NCI-H526 (cell line): ENCODE measurements around the gene LIN52.

Source experiments
- DNase-seq, 2 experiments: peaks; one replicate each; lab custom pipeline; 2025; lab: John Stamatoyannopoulos, UW

The LIN52 gene

DNA sequence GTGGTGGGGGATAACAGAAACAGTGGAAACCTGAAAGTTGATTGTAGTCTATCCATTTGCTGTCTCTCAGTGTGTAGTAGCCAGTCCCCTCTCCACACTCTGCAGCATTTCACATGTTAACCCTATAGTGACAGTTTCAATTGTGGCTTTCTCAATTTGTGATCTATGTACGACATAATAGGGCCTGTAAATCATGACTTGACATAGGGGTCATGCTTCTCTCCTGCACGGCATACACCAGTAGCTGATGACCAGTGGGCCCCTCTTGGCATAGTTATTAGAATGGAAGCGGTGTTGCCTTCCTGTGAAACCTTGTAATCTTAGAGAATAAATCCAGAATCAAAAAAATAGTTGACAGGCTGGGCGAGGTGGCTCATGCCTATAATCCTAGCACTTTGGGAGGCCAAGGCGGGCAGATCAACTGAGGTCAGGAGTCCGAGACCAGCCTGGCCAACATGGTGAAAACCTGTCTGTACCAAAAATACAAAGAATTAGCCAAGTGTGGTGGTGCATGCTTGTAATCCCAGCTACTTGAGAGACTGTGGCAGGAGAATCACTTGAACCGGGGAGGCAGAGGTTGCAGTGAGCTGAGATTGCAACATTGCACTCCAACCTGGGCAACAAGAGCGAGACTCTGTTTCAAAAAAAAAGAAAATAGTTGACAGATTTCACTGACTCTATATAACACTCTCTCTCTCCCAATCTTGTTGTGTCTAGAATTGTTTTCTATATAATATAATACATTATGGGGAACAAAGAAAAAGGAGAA is 109.9 kb downstream of the LIN52 start:
- DNase-seq: no peak

DNA sequence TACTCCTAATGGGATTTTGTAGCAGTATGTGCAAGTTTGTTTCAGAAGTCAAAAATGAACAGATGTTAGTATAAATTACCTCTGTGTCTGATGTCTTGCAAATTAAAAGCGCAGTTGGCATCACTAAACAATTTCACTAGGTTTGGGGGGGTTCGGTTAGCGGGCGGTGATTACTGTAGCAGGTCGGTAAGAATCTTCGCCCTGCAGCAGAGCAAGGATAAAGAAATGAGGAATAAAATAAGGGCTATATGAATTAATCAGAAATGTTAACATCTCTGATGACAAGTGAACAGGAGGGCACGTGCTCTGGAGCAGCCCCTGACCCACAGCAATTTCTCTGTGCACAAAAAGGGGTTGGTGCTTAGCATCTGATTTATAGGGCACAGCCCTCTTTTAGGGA is 110.9 kb downstream of the LIN52 start:
- DNase-seq: no peak

DNA sequence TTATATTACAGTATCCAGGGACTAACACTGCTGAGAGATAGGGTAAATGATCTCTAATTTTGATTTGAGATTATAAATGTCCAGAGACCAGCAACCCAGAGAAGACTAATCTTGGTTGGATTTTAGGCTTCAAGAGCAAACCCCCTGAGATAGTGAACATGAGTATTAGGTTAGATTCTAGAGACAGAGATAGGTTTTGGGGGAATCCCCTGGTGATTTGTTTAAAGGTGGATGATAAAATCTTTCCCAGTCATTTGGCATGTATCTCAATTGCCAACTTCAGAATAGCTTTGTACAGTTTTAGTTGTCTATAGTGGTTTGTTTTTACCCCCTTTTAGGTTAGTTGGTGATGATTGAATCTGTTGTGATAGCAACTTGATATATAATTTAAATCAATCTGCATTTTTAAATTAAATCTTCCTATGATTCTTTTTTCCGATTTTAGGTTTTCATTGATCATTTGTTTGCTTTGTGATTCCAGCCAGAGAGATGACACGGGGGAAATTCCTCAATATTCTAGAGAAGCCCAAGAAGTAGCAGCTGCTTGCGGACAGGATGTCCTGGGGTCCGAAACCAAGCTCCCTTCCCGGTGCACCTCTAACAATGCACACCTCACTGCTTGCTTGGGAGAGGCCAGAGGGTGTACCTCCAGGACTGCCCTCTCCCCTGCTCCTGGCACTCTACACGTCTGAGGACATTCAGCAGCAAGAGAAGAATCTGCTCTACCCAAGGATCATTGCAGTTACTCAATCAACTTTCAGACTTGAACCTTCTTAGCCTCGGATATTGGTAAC is 113.9 kb downstream of the LIN52 start:
- DNase-seq: no peak

DNA sequence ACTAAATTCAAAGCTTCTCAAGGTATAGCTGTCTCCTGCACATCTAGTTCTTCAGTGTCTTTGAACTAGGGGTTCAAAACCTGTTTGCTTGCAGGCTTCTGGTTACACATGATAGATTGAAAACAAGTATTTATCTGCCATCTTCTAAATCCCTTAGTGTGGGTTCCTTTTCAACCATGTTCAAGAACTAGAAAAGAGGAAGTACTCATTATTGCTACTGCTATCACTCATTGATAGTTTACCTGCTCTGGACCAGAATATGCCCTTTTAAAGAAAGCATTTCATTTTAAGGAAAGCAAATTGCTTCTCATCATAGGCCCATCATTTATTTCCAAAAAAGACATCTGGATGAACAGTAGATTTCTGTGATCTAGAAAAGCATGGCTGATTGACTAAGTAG is 117.4 kb downstream of the LIN52 start:
- no peak for DNase-seq

DNA sequence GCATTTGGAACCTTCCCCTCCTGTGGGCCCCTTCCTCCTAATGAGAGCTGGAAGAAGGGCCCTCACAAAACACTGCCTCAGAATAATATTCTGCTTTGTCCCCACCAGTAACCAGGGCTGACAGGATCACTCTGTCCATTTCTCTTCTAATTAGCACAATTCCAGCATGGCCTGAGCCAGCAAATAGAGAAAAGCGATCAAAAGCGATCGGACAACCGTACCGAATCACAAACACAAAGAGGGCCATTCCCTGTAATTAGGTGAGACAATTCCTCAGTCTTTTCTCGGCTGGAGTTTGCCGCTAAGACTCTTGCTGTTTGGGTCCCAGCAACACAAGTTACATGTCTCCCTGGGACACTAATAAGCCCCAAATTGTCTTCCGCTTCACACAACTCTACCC is 118.9 kb downstream of the LIN52 start:
- no peak for DNase-seq

DNA sequence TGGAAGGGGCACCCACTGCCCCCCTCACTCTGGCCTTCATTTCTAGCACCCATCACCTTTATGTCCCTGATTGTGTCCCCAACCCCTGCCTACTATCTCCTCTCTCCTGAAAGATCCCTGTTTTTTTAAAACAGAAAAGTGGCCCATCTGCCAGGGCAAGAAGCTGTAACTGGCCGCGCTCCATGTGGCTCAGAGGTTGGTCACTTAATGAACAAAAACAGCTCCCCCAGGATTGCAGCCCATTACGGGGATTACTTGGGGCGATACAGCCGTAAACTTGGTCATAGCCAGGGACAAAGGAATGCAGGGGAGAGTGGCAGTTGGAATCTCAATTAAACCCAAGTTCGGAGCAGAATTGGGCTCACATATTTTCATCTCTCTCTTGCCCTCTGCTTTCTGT is 119.7 kb downstream of the LIN52 start:
- DNase-seq: no peak

DNA sequence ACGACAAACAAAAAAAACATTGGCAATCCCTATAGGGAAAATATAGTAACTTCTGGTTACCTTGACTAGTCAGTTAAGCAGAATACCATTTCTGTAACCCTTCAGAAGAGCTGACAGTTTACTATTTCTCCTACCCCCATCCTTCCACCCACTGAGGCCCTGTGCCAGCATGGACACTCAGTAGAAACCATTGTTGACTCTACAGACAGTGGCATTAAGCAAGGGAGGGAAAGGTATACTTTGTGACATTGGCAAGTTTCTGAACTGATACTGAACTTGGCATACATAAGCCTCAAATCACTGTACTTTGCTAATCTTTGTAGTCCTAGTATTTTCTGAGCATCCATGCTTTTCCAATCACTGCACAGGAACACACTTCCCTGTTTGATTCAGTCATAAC is 121.1 kb downstream of the LIN52 start:
- no peak for DNase-seq

DNA sequence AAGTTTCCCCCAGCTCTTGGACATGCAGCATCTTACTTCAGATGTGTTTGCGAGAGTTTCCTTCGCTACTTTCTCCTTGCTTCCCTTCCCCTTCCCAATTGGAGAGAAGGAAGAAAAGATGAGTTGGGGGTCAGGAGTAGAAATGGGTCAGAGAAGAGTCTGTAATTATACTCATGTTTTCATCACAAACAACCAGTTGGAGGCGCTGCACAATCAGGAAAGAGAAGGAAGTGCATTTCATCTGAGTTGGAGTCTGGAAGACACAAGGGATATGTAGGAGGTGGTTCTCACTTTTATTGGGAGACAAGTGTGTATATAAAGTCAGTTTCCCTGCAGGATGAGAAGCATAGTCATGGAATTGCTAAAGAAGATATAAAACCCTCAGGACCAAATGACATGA is 123.2 kb downstream of the LIN52 start:
- DNase-seq: peak; percentile 10 to 51

DNA sequence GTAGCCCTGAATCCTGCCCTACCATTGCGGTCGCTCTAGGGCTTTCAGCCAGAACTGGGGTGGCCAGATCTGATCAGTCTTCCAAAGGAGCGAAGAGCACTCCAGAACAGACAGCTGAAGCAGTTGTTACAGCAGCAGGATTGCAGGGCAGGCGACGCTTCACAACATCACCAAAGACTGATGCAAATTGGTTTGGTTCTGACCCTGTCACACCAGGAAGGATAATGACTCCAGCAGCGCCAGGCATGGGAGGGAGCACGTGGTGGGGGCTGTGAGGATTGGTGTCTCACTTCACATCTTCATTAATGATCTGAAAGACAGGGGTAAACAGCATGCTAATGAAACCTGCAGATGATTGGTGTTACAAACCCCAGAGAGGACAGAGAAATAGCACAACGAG is 123.9 kb downstream of the LIN52 start:
- DNase-seq: peak in 1 of 2 experiments; percentile 20

DNA sequence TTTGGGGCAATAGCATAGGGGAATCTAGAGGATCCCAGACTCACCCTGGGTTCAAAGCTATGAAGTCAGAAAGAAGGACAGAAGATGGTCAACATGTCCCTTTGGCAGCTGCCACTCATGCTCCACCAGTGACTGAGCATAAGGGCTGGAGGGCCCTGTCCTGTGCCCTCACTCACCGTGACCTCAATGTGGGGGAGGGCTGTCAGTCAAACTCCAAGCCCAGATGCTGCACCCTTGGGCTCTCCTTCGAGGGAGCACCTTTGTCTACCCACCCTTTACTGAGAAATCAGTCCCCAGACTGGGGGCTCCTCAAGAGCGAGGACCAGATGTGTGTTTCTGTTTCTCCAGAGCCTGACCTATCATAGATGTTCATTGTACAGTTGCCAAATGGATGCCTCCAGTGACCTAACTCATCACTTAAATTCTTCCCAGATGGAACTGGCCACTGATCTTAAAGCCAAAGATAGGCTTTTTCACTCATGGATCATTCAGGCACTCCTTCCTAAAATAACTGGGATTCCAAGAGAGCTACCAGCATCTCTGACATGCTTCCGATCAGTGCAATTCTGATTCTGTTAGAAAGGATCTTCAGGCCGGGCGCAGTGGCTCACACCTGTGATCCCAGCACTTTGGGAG is 127.3 kb downstream of the LIN52 start:
- DNase-seq: no peak

DNA sequence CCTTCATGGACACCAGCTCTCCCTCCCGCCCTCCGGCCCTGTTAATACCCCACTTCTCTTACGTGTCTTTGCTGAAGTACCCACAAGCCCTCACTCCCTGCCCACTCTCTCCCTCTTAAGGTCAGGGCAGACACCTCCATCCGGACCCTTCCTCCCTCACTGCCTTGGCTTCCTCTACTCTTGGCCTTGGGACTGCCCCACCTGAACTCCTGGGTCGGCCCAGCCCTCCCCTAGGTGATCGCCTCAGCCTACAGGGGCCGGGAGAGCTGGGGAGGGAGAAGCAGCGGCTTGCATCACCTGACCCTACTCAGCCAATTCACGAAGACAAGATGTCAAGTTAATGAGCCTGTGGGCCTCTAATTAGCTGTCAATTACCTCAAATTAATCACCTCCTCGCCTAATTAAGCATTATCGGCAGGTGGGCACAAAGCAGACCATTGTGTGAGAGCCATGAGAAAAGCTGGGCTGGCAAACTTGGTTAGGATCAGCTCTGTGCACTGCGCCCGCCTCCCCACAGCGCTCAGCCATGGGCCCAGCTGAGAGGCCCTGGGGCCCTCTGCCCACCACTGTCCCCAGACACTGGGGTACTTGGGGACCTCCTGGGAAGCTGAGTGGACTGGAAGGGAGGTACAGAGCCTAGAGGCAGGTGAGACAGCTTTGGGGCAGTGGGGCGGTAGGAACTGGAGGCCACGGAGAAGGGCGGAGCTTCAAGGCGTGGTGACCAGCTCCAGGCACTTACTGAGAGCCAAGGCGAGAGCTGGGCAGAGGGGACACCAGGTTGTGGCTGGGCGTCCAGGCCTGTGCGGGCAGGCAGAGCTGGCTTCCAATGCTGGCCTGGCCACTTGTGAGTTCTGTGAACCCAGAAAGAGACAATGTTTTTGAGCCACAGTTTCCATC is 129.4 kb downstream of the LIN52 start:
- no peak for DNase-seq

DNA sequence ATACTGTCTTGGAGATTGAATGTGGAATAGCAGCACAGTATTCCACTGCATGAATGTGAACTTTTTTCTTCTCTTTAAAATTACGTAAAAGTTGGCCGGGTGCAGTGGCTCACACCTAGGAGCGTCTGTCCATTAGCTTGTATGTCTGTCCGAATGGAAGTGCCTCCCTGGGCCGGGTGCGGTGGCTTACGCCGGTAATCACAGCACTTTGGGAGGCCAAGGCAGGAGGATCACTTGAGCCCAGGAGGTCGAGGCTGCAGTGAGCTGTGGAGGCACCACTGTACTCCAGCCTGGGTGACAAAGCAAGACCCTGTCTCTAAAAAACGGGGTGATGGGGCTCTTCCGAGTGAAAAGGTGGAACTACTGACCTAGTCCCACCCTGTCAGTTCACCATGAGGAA is 131.9 kb downstream of the LIN52 start:
- DNase-seq: no peak

DNA sequence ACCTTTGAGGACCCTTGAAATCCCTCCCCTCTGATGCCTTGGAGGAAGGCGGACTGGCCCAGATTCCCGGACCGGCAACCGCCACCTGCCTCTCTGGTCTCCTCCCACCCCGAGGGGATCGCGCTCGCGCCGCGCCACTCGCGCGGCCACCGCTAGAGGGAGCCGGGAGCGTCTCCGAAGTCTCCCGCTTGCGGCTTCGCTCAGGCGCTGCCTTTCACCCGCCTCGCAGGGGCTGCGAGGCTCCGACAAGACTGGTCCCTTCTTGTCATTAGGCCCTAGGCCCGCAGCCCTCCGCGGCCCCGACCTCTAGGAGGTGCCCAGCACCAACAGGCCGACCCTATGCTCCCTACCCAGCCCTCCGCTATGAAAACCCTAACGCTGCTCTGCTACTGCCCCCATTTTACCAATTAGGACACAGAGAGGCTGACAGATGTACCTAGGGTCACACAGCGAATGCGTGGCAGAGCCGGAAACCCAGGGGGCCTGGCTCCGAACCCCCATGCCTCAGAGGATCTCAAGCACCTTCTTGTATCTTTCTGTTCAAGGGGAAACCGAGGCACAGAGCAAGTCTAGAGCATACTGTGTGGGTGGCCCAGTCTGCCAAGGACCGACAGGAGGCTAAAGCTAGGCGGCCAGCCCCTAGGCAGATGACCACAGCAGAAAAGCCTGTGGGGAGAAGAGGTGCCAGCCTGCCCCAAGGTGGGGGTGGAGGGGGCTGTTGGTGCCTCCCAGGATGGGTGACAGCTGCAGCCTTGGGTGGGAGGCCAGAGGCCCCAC is 133.1 kb downstream of the LIN52 start:
- peak; percentile 28 to 85 for DNase-seq

DNA sequence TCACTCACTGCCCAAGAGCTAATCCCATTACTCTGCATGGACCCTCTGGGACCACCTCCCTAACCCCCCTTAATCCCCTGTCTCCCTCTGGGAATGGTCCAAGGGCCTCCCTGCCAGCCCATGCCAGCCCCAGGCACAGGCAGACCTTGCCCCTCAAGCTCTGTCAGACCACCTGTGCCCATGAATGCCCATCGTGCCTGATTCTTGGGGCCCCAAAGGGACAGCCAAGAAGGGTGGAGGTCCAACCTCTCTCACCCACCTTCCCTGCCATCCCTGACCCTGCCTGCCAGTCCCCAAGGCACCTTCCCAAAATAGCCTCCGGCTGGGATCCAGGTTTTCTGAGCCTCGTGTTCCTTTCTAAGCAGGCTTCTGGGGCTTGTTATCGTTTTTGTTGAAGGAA is 133.7 kb downstream of the LIN52 start:
- DNase-seq: no peak

DNA sequence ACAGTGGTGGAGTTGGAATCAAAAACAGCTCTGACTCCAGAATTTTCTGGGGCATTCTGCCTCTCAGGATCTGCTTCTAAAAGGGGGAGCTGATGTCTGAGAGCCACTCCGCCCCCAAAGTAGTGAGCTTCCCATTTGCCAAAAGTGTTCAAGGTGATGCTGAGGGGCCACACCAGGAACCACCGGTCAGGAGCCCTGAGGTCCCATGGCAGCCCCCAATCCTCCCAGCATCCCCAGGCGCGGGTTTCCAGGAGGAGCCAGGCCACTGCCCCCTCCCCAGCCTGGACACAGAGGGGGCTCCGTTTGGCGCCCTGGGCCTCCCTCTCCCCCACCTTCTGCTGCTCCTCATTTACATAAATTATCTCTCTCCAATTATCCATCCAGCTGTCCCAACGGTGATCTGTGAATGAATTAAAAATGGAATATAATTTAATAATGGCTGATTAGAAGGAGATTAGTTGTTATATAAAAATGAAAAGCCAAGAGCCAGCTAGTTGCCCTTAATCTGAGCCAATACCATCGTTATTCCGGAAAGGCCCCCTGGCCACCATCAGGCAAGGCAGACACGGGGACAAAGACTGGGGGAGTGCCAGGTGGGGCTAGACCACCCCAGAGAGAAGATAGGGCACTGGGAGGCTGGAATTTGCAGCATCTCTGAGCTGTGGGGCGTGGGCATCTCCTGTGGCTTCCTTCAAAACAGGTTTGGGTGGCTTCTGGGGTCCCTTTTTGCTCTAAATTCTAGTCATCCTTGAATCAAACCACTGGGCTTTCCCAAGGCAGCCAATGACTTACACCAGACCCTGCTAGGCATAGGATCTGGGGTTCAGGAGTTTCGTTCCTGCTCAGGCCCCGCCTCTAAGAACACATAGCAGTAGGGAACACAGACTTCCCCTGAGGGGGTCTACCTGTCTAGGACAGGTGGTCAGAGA is 134.8 kb downstream of the LIN52 start:
- DNase-seq: no peak

DNA sequence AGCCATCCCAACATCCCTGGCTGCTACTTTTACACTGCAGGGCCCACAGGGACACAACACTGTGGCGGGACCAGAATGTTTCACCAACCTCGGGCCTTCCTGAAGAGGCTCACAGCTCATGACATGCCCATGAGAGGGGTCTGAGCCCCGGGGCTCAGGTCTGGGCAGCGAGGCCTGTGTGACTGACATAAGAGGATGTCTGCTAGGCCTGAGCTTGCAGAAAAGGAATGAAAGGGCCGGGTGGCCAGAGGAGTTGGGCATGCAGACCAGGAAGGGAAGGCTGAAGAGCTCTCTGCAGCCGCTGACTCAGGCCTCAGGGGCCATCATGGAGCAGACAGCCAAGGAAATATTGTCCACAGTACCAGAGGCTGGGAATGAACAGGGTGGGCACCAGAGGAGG is 136.2 kb downstream of the LIN52 start:
- DNase-seq: no peak

DNA sequence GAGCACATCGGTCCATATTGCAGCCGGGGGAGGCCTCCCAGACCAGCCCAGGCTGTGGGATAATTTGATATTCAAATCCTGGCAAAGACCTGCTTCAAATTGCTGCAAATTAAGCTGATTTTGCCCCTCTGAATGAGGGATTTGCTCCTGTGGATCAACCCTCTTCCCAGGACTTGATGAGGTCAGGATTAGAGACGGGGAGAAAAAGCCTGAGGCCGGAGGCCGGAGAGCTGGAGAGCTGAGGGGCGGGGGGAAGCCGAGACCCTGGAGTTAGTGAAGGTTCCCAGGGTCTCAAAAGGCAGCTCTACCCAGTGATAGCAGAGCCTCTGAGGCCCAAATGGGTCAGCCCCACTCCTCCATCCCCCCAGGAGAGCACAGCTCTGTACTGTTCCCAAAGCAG is 137.0 kb downstream of the LIN52 start:
- DNase-seq: no peak

DNA sequence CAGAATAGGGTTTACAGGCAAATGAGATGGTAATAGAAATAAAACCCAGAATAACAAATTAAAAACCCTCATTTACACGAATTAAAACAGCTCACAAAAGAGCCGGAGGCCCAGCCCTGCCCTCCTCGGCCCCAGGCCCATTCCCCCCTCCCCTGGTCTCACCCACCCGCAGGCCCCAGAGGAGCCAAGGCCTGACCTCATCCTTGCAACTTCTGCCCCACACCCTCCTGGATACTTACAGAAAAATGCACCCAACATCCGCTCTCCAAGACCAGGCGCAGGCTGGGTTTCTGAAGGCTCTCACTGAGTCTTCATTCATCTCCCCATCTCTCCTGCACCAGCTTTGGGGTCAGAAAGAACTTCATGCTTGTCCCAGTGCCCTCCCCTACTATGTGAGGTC is 138.3 kb downstream of the LIN52 start:
- DNase-seq: no peak

DNA sequence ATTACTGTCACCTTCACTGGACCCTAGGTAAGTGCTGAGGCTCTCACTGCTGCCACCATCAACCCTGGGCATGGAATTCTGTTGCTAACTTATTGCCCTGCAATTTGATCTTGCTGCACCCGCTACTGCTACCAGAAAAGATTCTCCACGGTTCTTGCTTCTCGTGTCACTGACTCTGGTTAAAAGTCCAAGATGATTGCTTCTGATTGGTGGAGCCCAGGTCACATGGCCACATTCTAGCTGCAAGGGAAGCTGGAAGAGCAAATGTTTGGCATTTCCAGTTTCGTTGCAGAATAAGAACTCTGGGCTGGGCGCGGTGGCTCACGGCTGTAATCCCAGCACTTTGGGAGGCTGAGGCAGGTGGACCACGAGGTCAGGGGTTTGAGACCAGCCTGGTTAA is 147.0 kb downstream of the LIN52 start:
- no peak for DNase-seq

DNA sequence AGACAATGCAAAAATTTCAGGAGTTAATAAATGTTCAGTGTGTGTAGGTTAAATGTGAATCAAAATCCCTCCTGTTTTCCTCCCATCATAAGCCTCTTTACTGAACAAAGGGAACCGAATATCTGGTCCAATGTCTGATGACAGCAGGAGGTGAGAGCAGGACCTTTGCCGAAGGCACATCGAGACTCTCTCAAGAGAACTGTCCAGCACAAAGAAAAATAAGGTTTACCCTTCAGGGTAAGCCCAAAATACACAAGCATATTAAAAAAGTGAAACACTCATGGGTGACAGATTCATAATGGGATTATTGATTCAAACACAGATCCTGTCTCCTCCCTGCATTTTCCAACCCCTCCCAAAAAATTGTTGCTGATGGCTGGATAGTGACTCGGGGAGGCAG is 150.3 kb downstream of the LIN52 start:
- DNase-seq: no peak
